ENCODE measurements around the gene RETNLB. TPM values are rescaled to one million over a fixed set of nuclear protein-coding genes. Genes with fewer than 3 reads are reported as not detected.

RETNLB gene
- total RNA-seq, 2 donors from 2014 or later = not detected

DNA sequence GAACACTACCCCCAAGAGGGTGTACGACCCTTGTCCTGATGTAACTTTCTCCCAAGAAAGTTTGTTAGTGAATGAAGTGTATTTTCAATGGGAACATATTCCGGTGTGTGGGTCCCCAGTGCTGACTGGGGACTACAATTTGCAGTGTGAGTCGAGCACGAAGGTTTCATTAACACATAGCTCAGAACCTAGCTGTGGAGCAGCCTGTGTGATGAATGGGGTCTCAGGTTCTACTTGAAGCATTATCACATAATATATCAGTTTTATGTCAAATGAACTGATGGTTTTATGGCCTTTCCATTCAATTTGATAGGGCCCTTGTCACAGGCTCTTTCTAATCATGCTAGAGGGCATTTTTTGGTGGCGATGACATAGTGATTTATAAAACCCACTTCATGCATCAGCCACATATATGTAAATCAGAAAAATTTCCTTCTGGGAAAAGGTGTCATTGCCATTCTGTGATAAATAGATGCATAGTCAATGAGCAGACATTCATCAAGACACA, 44.1 kb downstream of the RETNLB start:
- no peak overlapping the region for H3K4me3 ChIP-seq
- TF ChIP-seq, protein P1, sequence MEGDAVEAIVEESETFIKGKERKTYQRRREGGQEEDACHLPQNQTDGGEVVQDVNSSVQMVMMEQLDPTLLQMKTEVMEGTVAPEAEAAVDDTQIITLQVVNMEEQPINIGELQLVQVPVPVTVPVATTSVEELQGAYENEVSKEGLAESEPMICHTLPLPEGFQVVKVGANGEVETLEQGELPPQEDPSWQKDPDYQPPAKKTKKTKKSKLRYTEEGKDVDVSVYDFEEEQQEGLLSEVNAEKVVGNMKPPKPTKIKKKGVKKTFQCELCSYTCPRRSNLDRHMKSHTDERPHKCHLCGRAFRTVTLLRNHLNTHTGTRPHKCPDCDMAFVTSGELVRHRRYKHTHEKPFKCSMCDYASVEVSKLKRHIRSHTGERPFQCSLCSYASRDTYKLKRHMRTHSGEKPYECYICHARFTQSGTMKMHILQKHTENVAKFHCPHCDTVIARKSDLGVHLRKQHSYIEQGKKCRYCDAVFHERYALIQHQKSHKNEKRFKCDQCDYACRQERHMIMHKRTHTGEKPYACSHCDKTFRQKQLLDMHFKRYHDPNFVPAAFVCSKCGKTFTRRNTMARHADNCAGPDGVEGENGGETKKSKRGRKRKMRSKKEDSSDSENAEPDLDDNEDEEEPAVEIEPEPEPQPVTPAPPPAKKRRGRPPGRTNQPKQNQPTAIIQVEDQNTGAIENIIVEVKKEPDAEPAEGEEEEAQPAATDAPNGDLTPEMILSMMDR (IDR thresholded peaks at IDR 0.05) = no peak
- H3K27ac ChIP-seq = no peak overlapping the region
- H3K9me3 ChIP-seq = no peaks in the 10 kb centered on the region
- DNase-seq (ENCODE audit: low spot score) (no peak), ATAC-seq (ENCODE audit: insufficient number of reproducible peaks, low FRiP score, low read depth) (no peak)
- H3K27me3 ChIP-seq (replicated peaks; ENCODE audit: insufficient read depth) = no peaks in the 10 kb centered on the region
- H3K36me3 ChIP-seq = no peaks in the 10 kb centered on the region
- H3K4me1 ChIP-seq (ENCODE audit: control insufficient read depth in 1 of 2, low read depth in 2 of 2) = no peaks in the 10 kb centered on the region

Other genes with a start within 250 kb of the RETNLB start
- gene MYH15, start 246.8 kb downstream of the RETNLB start, total RNA-seq = under 1 TPM in 1 of 2 donors, not detected in 1; 0.14 TPM
- 1 to 10 TPM; 1.6 to 5.9 TPM for gene CIP2A, start 168.0 kb downstream of the RETNLB start, total RNA-seq
- 10 to 100 TPM in 1 of 2 donors, 1 to 10 TPM in 1; 9.3 to 10.2 TPM for gene DZIP3, start 167.7 kb downstream of the RETNLB start, total RNA-seq
- gene TRAT1, start 65.4 kb upstream of the RETNLB start, total RNA-seq = not detected
- not detected for gene GUCA1C, start 196.5 kb upstream of the RETNLB start, total RNA-seq

Data from thoracic aorta (tissue), 2 donors.